Limb (tissue), 2 donors: ENCODE results near the gene SLX4IP.

ENCODE experiments used
- DNase-seq, 2 donors: peaks; one replicate each; pipeline ENCODE4 v3.0.0-alpha.2; 2016; ENCODE audit errors: extremely low spot score in 2 of 2

Gene SLX4IP

DNA sequence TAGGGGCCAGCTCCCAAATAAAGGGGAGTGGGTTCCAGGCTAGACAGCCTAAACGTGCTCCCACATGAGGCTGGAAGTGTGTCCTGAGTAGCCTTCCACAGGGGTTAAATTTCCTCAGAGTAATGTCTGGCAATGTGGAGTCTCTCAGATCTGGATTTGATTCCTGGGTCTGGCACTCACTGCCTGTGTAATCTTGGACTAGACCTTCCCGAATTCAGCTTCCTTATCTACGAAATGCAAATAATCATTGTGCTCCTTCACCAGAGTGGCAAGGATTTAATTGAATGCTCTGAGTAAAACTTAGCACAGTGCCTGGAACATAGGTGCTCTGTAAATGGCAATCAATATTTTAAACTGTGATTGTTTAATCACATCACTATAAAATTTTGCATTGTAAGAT, 114.4 kb downstream of the SLX4IP start:
- no peak for DNase-seq

DNA sequence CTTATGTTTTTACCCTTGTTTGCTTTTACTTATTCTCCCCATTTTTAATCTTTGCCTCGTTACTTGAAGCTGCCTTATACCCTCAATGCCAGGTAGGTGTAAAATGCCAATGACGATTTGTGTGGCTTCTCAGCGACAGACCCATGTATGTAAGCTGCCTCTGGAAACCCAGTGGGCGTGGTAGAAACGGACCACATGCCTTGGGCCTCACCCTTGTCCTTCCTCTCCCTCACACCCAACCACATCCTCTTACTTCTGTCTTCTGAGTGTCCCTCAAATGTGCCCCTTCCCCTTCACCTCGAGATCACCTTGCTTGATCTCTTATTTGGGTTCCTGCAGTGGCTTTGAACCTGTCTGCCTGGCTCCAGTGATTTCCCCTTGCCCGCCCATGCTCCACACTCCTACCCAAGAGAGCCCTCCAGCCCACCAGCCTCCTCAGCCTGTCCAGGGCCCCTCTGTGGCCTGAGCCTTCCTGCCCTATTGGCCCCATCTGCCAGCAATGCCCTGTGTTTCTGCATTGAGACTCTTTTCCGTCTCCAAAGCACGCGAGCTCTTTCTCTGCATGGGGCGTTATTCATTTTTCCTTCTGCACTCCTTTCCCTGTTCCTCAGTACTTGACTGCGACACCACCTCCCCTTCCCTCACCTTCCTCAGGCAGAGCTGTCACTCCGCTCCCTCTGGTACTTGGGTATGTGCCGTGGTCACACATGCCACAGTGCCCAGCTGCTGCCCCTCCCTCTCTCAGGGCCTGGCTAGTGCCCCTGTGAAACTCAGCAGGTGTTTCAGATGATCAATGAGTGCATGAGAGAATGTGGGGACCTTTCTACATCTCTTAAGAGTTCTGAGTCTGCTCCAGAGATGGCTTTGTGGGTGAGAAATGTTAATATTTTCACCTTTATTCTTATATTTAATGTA, 115.4 kb downstream of the SLX4IP start:
- no peak for DNase-seq

DNA sequence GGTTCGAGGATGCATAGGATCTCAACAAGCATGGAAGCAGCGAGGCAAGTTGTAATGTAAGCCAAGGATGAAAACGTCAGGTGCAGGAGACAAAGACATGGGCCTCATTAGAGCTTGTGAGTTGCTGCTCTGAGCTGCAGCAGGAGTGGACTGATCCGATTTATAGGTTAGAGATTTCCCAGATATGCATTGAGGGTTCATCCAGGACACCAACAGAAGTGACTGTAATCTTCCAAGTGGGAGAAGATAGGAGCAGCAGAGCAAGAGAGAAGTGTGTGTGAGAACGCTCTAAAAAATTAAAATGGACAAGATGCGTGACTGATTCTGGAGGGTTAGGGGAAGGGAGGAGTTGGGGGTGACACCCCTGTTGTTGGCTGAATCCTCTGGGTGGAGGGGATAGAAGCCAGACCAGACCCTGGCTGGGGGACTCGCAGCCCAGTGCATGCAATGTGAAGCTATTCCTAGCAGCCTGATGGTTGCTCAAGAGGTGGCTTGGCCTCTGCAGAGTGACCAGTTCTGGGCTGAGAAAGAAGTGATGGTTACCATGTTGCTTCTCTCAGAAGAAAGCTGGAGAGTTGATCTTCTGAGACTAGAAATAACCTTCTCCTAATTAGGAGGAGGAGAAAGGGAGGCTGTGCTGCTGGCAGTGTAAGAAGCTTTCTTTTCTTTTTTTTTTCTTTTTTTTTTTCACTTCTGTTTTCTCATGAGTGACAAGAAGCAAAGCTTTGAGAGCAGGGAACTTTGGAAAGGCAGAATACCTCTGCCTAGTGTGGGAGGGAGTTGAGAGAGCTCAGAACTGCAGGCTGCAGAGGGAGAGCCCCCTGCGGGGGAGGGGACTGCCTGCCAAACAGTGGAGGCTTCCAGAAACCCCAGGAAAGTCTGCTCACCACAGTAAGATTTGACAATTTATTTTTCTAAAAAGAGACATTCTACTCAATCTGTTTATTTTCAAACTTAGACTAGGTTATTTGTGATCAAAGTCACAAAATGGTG, 116.9 kb downstream of the SLX4IP start:
- no peak for DNase-seq

DNA sequence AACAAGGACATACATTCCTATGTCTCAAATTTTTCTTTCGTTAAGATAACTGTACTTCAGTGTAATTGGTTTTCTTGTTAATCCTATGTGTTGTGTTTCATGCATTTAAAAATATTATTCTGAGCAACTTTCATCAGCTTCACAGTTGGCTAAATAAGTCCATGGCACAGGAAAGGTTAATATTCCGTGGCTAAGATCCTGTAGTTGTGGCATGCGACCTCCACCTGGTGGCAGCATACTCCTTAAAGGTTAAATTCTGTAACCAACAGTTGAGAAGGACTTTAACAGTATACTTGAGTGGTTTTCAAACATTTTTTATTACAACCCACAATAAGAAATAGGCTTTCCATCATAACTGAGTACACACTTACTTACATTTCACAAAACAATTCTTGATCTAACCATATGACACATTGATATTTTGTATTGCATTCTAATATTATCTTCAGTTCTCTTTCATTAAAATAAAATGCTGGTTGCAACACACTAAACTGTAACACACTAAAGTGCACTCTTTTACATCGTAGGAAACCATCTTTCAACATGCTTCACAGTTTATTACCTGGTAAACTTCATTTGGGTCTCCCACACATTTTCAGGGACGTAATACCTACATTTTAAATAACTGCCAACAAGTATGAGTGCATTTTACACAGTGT, 118.3 kb downstream of the SLX4IP start:
- DNase-seq = peak; percentile 71 to 76

DNA sequence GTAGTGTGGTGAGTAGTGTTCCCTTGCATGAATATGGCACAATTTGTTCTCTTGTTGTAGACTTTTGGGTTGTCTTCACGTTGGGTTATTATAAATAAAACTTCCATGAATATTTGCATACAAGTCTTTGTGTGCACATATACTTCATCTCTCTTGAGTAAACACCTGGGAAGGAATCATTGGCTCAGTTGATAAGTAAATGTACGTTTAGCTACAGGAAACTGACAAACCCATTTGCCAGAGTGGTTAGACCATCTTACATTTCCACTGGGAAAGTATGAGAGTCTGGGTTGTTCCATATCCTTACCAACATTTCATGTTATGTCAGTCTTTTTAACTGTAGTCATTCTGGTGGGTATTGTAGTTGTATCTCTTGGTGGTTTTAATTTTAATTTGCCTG, 119.2 kb downstream of the SLX4IP start:
- DNase-seq = no peak

DNA sequence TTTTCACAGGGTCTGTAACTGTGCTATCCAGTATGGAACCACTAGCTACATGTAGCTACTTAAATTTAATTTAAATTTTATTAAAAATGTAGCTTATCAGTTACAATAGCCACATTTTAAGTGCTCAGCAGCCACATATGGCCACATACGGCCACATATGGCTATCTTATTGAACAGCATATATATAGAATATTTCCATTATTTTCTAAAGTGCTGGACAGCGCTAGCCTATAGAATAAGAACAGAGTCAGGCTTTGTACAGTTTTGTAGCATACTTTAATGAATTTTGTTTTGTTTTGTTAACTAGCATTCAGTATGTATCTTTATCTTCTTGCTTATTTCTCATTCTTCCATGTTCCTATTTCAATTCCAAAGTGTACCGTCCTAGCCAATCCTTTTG, 120.3 kb downstream of the SLX4IP start:
- DNase-seq = no peak

DNA sequence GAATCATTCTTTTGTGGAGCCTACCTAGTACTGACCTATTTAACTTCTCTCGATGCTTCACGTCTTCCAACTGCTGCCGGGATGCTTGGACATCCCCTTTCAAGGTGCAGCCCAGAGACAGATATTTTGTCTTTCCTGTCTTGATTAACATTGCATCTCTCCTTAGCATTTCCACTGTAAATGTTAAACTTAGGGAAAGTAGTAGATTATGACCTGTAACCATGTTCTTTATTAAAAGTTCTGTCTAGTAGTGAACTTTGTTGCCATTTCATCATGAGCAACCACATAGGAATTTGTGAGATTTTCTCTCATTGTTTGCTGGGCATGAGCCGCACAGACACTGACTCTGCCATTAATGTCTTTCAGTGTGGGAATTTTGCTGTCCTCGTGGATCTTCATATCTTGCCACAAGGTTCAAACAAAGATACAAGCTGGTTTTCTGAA, 120.8 kb downstream of the SLX4IP start:
- no peak for DNase-seq

DNA sequence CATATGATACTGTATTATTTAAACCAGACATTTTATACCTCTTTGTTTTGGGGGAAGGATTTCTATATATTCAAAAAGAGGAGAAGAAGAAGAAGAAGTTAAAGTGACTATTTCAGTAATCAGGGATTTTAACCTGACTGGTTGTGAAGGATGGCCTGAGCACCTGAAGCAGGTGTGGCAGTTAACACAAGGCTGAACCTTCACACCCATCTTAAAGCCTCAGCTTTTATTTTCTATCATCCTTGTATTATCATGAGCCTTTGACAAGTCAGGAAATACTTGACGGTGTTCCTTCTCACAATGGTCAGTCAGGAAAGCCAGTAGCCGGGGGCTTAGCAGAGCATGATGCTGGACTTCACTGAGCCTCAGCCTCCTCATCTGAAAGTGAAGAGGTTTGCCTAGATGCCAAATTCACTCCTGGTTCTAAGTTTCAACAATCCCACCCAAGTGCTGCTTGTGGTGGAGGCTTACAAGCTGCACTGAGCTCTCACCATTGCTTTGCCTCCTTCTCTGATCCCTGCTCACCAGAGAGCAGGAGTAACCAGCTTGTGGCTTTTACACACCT, 121.5 kb downstream of the SLX4IP start:
- DNase-seq = no peak

DNA sequence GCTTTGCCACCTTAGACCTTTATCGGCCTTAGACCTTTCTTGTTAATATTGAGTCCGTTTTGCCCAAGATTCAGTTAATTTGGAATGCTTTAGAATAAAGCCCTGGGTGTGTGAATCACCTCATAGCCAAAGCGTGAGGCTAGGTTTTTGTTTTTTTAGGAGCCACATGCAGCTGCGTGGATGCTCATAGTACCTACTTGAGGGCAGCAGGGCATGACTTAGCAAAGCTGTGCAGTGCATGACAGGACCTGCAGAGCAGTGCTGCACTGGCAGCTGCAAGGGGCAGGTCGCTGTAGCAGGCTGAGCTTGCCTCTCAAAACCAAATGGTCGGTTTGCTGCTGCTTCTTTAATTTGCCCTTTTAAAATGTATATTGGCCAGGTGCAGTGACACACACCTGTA, 122.6 kb downstream of the SLX4IP start:
- DNase-seq = no peak

DNA sequence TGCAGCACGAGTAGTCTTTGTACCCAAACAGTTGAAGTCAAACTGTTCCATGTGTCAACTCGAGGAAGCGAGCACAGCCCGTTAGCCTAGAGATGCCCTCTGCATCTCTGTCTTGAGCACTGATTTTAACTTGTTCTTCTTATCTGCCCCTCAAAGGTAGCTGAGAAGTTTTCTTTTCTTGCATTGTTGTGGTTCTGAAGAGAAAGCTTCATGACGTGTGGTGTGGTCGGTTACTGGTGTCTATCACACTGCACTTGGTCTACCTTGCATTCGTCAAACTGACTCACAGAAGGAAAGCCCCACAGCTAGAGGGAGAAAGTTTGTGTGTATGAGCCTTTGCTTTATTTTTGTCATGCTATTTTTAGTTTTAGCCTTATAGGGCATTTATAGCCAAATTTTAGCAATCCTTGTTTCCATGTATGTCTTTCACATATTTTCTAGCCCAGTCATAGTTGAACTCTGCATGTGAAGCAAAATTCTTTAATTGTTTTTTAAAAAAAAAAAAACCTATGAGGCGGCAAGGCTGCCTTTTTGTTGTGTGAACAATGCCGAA, 123.6 kb downstream of the SLX4IP start:
- no peak for DNase-seq

DNA sequence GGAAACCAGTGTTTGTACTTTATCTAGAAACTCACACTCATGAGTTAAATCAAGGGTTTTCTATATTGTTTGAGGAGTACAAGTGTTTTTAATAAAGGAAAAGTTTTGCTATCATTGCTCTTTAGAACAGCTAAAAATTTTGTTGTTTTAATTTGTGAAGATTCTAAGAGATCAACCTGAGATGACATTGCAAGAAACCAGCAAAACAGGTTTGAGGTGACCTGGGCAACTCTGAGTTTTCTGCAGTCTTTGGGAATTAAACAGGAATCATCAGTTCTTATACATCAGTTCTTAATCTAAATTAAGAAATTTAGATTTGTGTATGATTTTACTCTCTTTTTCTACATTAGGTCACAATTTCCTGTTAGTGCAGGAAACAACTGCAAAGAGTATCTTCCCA, 124.2 kb downstream of the SLX4IP start:
- no peak for DNase-seq

DNA sequence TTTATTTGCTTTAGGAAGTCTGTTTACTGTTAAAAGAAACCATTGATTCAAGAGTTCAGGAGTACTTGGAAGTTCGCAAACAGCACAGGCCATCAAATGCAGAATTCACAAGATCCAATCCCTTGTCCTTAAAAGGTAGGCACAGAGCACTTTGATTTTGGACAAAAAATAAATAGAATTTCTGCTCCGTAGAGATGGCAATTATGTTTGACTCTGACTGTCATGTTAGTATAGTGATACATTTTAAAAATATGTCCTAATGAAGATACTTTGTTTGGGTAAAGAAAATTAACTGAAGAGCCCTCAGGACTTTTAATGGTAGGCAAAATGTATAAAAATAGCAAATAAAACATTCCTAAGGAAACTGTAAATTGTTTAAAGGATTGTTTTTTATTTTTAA, 125.6 kb downstream of the SLX4IP start:
- no peak for DNase-seq

DNA sequence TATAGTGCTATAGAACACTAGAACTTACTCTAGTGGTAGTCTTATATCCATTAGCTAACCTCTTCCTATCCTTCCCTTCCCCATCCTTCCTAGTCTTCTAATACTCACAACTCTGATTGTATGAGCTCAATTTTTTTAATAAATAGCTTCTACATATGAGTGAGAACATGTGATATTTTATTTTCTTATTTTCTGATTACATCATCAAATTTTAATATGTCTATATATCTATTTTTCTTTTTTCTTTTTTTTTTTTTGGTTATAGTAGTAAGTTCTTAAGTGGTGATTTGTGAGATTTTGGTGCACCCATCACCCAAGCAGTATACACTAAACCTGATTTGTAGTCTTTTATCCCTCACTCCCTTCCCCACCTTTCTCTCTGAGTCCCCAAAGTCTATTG, 126.2 kb downstream of the SLX4IP start:
- DNase-seq = no peak

DNA sequence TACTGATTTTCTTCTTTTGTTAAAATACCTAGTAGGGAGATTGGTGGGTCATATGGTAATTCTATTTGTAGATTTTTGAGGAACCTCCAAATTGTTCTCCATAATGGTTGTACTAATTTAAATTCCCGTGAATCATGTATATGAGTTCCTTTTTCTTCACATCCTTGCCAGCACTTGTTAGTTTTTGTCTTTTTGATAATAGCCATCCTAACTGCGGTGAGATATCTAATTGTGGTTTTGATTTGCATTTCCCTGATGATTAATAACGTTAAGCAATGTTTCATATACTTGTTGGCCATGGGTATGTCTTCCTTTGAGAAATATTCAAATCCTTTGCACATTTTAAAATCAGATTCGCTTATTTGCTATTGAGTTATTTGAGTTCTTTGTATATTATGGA, 127.8 kb downstream of the SLX4IP start:
- DNase-seq = no peak

DNA sequence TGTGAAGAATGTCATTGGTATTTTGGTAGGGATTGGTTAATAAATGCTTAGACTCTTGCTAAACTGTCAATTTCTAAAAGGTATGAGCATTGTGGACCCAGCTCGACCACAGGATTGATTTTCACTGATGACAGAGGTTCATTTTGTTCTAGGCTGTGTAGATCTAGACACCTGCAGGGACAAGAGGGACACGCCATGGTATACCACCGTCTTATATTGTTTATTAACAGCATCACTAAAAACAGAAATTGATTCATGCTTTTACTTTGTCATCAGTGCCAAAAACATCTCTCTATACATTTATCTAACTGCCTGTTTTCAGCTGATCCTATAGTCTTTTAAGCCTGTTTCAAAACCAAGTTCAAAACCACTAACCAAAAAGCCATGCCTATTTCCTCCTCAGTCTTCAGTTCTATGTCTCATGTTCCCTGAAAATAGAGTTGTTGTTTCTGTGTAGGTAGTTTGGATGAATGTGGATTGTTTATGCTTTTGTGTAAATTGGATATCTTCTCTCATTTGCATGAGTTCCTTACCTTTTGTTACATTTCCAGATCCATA, 128.9 kb downstream of the SLX4IP start:
- no peak for DNase-seq

DNA sequence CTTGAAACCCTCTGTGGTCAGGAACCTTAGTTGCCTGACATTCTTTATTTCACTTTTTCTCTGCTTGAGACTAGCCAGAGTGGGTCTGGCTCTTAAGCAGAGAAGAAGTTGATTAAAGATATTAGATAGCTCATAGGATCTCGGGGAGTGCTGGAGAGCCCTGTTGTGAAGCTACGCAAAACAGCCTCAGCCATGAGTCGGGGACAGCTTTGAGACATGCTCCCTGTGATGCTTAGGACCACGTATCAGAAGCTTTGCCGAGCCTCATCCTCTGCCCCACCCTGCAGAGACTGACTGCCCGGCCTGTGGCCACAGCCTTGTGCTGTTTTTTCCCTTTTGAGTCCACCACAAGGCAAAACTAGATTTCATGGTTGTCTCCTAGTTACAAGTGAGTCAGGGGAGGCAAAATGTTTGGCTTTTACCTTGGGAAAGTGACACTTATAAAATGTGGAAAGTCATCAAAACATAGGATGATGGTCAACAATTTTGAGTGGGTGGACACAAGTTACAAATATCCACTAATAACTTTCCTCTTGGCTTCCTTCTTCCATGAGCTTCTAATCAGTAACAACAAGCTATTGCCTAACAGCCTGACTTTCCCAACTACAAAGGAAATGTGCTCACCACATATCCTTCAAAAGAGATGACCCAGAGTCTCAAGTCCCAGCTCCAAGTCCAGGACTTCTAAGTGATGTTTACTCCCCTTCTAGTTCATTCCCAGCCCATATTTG, 130.3 kb downstream of the SLX4IP start:
- no peak for DNase-seq

DNA sequence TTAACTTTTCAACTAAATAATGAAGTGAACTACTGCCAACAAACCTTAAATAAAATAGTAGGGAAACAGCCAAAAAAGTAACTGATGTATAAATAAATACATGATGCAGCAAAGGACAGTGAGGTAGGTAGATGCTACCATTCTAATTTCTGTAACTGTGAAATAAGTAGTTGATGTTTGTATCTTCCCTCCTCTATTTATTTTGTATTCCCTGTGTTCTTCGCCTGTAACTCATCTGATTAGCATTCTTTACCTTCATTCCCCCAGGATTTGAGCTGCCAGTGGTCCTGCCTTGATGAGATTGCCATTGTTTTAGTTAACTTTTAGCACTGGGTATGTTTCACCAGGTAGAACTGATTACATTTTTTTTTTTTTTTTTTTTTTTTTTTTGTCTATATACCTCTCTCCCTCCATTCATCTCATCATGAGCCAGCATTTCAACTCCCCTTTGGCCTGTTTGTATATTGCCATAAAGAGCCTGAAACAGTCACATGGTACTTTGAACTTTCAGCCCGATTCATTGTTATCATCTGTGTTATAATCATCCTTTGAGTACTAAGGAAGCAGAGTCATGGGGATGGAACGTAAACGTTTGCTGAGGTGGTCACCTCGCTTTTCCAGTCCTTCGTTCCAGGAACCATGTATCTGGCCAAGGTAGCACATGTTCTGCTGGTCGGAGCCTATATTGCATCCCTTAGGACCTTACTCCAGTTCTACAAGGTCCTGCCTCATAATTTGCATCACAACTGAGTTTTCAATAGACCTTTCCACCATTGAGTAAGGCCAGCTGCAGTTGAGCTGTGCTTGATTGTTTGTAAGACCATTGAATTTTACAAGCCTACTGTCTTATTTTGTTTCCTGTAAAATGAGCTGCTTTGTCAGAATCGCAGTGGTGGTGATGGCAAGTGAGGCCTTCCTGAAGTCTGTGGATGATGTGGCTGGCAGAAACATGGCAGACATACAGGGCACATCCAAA, 131.1 kb downstream of the SLX4IP start:
- DNase-seq = no peak

DNA sequence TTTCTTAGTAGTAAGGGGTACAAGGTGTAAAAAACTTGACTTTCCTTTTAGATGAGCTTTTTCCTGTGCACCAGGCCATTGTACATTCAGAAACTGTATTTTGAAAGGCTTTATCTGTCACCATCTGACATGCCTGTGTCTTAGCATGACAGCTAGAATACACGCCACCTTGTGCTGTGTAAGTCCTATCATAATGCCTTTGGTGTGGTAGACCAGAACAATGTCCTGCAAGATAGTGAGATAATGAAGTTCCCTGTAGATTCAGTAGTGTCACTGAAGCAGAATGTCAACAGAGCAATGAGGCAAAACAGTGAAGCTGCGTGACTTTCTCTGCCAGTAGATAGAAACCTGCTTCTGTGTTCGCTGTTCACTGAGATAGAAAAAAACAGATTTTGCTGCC, 132.9 kb downstream of the SLX4IP start:
- DNase-seq = no peak

DNA sequence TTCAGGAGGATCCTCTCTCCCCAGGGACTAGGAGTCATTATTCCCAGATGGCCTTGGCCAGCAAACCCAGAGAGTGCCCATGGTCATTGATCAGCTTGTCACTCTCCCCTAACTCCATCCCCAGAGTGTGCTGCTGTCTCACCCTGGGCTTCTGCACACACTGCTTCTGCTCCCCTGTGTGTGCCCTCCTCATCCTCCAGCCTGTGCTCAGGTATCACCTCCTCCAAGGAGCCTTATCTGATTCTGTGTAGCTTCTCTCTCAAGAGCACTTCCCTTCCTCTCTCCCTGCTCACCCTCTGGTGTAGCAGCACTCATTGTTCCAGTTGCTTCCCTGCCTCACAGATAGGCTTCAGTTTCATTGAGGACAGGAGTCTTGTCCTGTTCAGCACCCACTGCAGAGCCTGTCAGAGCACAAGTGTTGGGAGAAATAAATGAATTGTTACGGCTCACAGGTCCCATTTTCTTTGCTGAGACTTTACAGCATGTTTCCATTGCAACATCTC, 136.3 kb downstream of the SLX4IP start:
- no peak for DNase-seq
